MCF 10A (cell line): ENCODE results near the gene TBXAS1. TPM values are rescaled to one million over a fixed set of nuclear protein-coding genes. Genes with fewer than 3 reads are reported as not detected.
"Not testable (repeated sequence)": the region's sequence is repeated elsewhere in the genome, so short reads cannot be mapped to it uniquely, and the experiment has no call there.

Experiments used
- BruUV-seq: library from RNA; stranded (reverse); fragments of 400-500 nt; replicated peaks from 2 replicates; lab custom pipeline; 2021; lab: Mats Ljungman, UMichigan
- CTCF ChIA-PET: fragments of 300-600 bp; sonication (Branson Sonifier 250); formaldehyde crosslinking; extraction: SDS; loops from one replicate; lab custom pipeline; 2021; ENCODE audit warnings: antibody characterized with exemption, inconsistent platforms; lab: Yijun Ruan, JAX
- POLR2A ChIA-PET: fragments of 300-600, 350-650 bp; sonication (Branson Sonifier 250); formaldehyde crosslinking; extraction: SDS; loops from one replicate; lab custom pipeline; 2020; ENCODE audit warnings: antibody characterized with exemption, inconsistent platforms; lab: Yijun Ruan, JAX
- DNase-seq: peaks from one replicate; pipeline ENCODE4 v3.0.0-alpha.2; 2018; ENCODE audit not compliant: unreplicated experiment
- H3K27ac Mint-ChIP-seq: one replicate; pipeline ENCODE4 v1.8.0; 2022; ENCODE audit warnings: mild to moderate bottlenecking, low read depth, mixed read lengths; ENCODE audit not compliant: unreplicated experiment
- H3K27me3 Mint-ChIP-seq: one replicate; pipeline ENCODE4 v1.8.0; 2022; ENCODE audit warnings: mixed read lengths; ENCODE audit not compliant: insufficient read depth, unreplicated experiment
- H3K36me3 Mint-ChIP-seq: one replicate; pipeline ENCODE4 v1.8.0; 2022; ENCODE audit warnings: mild to moderate bottlenecking, moderate library complexity, mixed read lengths; ENCODE audit not compliant: insufficient read depth, unreplicated experiment
- H3K4me1 Mint-ChIP-seq: one replicate; pipeline ENCODE4 v1.8.0; 2022; ENCODE audit warnings: mixed read lengths; ENCODE audit not compliant: insufficient read depth, unreplicated experiment
- H3K4me3 Mint-ChIP-seq: one replicate; pipeline ENCODE4 v1.8.0; 2022; ENCODE audit warnings: mild to moderate bottlenecking, moderate library complexity, mixed read lengths; ENCODE audit not compliant: unreplicated experiment
- H3K9me3 Mint-ChIP-seq: one replicate; pipeline ENCODE4 v1.8.0; 2022; ENCODE audit warnings: mixed read lengths; ENCODE audit not compliant: unreplicated experiment
- CTCF ChIP-seq: fragments of 200-600 bp; IDR thresholded peaks from one replicate; pipeline ENCODE4 v1.8.0; 2022; ENCODE audit warnings: antibody characterized with exemption, mild to moderate bottlenecking; ENCODE audit not compliant: unreplicated experiment
- intact Hi-C: fragments of 100-400 bp; cut with micrococcal nuclease; formaldehyde crosslinking; loops from 2 replicates; pipeline ENCODE4 v1.14.1; 2022
- total RNA-seq: library from RNA; stranded (reverse); gene quantifications from 2 replicates; pipeline ENCODE4 v1.2.3, GENCODE V29; 2022

TBXAS1 gene
- total RNA-seq, 1 experiment from 2014 or later = 1.5 TPM

DNA sequence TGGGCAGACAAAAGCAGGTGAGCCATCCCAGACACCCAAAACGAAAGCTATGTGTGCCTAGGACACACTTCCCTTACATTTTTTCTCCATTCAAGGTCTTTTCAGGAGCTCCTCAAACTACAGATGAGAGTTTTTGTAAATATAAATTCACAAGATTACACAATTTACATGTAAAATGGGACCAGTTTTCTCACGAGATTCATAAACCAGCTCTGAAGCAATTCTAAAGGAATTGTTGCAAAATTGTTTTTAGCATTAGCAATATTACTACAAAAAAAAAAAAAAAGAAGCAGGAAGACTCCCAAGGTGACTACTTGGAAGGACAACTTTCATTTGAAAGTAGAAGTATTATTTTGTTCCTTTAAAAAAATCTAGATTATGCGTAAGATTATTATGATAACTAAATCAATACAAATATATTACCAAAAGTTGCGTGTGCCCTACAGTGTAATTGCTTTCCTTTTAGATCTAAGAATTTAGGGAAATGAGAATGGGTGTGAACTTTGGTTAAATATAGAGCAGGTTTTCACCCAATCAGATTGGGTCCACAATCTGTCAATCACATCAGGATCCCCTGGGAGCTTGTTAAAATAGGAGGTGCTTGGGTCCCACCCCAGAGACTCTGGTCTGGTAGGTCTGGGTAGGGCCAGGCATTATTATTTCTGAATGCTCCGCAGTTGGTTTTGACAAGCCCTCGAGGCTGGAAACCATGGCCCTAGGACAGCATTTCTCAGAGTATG lies 72.2 kb downstream of the TBXAS1 start:
- H3K9me3 Mint-ChIP-seq = no peaks in the 10 kb centered on the region
- intact Hi-C loops = no loop called here
- H3K4me3 Mint-ChIP-seq = no peak overlapping the region
- POLR2A ChIA-PET = interaction anchor here (0.5 to 2.2 kb wide), 5 partner anchors 8 to 121 kb away, joined by 3 to 10 read pairs (median 5); no protein-coding TSS in a partner anchor
- TF ChIP-seq CTCF = no peak
- CTCF ChIA-PET = interaction anchor here (1.0 to 1.4 kb wide), 2 partner anchors 24 to 452 kb away, joined by 3 read pairs; no protein-coding TSS in a partner anchor
- no peak for DNase-seq
- BruUV-seq = no TSS peak
- H3K27ac Mint-ChIP-seq = no peak overlapping the region
- no peaks in the 10 kb centered on the region for H3K27me3 Mint-ChIP-seq
- H3K4me1 Mint-ChIP-seq = no peaks in the 10 kb centered on the region
- no peaks in the 10 kb centered on the region for H3K36me3 Mint-ChIP-seq

DNA sequence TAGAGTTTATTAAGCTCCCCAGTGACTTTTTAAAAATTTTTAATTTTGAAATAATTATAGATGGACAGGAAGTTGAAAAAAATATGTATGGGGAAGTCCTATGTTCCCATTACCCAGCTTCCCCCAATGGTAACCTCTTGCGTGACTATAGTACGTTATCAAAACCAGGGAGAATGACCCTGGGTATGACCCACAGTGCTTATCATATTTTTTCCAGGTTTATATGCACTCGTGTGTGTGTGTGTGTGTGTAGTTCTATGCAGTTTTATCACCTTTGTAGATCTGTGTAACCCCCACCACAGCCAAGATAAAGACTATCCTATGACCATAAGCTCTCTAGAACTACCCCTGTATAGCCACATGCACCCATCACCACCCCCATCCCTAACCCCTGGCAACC lies 72.8 kb downstream of the TBXAS1 start:
- POLR2A ChIA-PET = interaction anchor here (0.5 to 2.2 kb wide), 4 partner anchors 10 to 122 kb away, joined by 3 to 10 read pairs (median 6); no protein-coding TSS in a partner anchor
- no peaks in the 10 kb centered on the region for H3K4me1 Mint-ChIP-seq
- intact Hi-C loops = no loop called here
- BruUV-seq = no TSS peak
- no peak for TF ChIP-seq CTCF
- no peaks in the 10 kb centered on the region for H3K9me3 Mint-ChIP-seq
- no peak overlapping the region for H3K27ac Mint-ChIP-seq
- DNase-seq = no peak
- CTCF ChIA-PET = interaction anchor here (1.0 kb wide), 1 partner anchor 24 kb away, joined by 3 read pairs; no protein-coding TSS in a partner anchor
- no peaks in the 10 kb centered on the region for H3K27me3 Mint-ChIP-seq
- H3K36me3 Mint-ChIP-seq = no peaks in the 10 kb centered on the region
- no peak overlapping the region for H3K4me3 Mint-ChIP-seq

GRCh38 chr7:139902436-139903102 lies 73.5 kb downstream of the TBXAS1 start:
- BruUV-seq = no TSS peak
- no peak for TF ChIP-seq CTCF
- Mint-ChIP-seq H3K4me3 (no peak overlapping the region), H3K4me1 (no peaks in the 10 kb centered on the region), H3K27ac (no peak overlapping the region), H3K9me3 (no peaks in the 10 kb centered on the region), H3K27me3 (no peaks in the 10 kb centered on the region), H3K36me3 (no peaks in the 10 kb centered on the region)
- intact Hi-C loops = no loop called here
- POLR2A ChIA-PET = interaction anchor here (2.2 kb wide), 2 partner anchors 13 to 14 kb away, joined by 6 to 10 read pairs; no protein-coding TSS in a partner anchor
- no peak for DNase-seq
- CTCF ChIA-PET = no interaction called here

DNA sequence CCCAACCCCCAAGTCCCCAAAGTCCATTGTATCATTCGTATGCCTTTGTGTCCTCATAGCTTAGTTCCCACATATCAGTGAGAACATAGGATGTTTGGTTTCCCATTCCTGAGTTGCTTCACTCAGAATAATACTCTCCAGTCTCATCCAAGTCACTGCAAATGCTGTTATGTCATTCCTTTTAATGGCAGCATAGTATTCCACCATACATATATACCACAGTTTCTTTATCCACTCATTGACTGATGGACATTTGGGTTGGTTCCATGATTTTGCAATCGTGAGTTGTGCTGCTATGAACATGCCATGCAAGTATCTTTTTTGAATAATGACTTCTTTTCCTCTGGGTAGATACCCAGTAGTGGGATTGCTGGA lies 74.0 kb downstream of the TBXAS1 start:
- H3K27ac Mint-ChIP-seq, BruUV-seq, H3K27me3 Mint-ChIP-seq, intact Hi-C loops, CTCF ChIA-PET, H3K36me3 Mint-ChIP-seq, H3K4me3 Mint-ChIP-seq, H3K9me3 Mint-ChIP-seq, H3K4me1 Mint-ChIP-seq, DNase-seq: not testable (repeated sequence)
- POLR2A ChIA-PET = interaction anchor here (2.2 kb wide), 1 partner anchor 14 kb away, joined by 6 read pairs; no protein-coding TSS in a partner anchor
